ENCODE data around the gene CDH4.
"Not testable (repeated sequence)": the region's sequence is repeated elsewhere in the genome, so short reads cannot be mapped to it uniquely, and the experiment has no call there.

Gene CDH4

GRCh38 chr20:61477451-61477861 lies 225.4 kb downstream of the CDH4 start:
- no peak for DNase-seq

GRCh38 chr20:61478094-61478493 lies 226.0 kb downstream of the CDH4 start:
- no peak for DNase-seq

DNA sequence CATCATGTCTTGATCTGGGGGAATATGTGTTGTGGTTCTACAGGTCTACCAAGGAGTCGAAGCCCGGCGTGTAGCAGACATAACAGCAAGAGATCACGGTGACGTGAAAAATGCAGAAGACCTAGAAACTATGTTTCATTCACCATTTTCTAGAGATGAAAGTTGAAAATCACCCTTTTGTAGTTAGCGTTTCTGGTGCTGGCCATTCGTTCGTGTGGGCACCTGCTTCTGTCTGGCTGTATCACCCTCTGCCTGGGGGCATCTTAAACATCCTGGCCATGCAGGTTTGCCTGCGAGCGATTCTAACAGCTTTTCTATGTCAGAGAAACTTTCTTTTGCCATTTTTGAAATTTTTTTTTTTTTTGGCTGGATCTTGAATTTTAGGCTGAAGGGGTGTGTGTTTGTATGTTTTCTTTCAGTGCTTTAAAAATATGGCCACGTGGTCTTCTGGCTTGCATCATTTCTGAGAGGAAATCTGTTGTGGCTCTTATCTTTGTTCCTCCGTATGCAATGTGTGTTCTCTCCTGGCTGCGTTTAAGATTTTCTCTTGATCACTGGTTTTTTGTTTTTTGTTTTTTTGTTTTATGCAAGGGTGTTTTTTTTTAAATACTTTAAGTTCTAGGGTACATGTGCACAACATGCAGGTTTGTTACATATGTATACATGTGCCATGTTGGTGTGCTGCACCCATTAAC lies 226.7 kb downstream of the CDH4 start:
- no peak for DNase-seq

DNA sequence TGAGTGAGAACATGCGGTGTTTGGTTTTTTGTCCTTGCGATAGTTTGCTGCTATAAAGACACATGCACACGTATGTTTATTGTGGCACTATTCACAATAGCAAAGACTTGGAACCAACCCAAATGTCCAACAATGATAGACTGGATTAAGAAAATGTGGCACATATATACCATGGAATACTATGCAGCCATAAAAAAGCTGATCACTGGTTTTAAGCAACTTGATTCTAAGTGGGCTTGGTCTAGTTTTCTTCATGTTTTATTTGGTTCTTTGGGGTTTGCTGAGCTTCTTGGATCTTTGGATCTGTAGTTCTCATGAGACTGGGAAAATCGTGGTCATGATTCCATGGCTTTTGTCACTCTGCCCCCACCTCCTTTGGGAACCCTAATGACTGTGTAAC lies 227.4 kb downstream of the CDH4 start:
- not testable (repeated sequence) for DNase-seq

DNA sequence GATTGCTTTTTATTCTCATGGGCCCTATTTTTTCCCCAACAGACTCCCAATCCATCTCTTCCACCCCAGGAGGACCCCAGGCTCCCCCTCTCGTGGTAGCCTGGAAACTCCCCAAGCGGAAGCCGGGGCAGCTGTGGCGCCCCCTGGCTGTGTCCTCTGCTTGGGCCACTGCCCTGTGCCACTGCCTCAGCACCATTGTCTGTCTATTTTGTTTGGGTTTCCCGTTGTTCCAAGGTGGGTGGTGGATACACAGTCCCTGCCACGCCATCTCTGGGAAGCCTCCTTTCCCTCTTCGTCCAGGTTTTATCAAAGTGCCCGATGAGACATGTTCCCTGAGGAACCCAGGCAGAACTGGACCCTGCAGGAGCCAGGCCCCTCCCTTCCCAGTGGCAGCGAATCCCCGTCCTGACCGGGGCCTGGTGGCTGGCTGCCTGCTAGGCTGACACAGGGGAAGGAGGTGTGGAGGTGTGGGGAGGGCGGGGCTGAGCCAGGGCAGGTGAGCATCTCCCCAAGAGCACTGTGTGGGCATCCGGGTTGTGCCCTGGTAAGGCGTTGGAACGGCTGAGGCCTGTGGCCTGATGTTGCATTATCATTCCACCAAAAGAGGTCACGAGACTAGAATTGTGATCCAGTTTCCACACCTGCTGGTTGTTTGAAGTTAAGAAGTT lies 228.2 kb downstream of the CDH4 start:
- DNase-seq, result no peak

- no peak for DNase-seq
These were observed 230.2 kb downstream of the CDH4 start for GRCh38 chr20:61482056-61482887.

DNA sequence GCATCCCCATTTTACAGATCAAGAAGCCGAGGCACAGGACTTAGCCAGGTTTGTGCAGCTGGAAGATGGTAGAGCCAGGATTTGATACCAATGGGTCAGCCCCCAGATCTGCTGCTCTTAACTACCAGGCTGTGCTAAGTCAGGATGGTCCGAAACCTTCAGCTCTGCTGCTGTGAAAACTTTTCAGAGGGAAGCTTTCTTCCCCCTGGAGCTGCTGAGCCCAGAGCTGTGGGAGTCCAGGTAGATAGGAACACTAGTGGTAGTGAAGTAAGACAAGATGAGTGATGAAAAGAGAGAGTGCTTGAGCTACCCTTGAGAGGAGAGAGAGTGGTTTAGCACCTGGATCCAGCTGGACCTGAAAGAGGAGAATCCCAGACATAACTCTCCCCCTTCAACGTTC lies 230.8 kb downstream of the CDH4 start:
- no peak for DNase-seq

DNA sequence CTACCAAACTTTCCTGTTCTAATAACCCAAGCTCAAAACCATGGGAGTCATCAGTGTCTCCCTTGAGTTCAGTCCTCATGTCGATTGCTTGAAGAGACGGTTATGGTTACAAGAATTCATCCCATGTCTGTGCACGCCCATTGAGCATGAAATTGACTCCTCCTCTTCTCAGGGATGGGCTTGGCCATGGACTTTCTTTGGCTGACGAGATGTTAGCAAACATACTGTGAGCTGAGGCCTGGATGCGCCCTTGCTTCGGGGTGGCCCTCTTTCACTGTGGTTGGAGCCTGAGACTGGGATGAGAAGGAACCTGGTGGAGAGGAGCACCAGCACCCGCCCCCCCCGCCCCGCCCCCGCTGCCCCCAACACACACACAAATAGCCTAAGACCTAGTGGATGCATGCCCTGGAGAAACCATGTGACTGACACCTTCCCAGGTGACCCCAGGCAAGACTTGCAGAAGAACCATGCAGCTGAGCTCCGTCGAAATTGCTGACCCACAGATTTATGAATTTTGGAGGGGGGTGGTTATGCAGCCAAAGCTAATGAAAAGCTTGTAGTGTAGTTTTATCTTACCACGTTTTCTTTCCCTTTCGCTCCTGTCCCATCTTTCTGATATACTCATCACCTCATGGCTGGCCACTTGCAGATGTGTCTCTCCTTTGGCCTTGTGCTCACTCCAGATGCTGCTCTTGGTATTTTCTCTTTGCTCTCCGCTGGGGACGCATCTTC lies 231.4 kb downstream of the CDH4 start:
- no peak for DNase-seq

DNA sequence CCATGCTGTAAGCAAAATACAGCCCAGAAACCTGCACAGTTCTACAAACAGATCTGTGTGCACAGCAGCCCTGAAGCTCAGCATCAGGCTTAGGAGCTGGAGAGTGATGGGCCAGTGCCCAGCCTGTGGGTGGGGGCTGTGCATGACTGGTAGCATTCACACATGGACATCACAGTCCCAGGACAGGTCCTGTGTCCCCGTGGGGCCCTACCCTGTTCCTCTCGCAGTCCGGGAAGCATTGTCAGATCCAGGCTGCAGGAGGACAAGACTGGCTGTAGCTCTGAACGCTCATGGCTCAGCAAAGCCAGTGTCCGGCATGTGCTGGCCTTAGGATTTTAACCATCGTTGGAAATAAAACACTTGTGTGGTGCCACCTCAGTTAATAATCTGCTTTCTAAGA lies 234.1 kb downstream of the CDH4 start:
- no peak for DNase-seq

DNA sequence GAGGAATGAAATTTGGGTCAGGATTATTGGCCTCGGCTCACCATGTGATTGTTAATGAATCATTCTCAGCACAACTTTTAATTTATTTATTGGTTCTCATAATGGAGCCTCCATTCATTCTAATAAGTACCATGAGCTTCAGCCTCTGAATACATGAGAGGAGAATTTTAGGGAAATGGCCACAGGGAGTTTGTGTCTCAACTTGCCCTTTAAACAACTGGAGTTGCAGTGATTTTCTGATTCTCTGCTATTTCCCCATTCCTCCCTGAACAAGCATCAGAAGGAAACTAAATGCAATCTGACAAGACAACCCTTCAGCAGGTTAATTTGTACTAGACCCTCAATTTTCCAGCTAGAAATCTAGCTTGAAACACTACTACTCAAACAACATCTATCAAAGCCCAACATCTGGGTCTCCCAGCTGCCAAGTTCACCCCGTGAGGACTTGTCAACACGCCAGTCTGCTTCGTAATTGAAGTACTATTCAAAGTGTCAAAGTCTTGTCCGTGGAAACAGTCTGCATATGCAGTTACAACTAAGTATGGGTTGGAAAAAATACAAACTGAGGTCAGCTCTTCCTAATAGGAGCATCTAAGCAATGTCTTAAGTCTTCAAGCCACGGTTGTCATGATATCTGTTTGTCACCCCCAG lies 235.4 kb downstream of the CDH4 start:
- no peak for DNase-seq

DNA sequence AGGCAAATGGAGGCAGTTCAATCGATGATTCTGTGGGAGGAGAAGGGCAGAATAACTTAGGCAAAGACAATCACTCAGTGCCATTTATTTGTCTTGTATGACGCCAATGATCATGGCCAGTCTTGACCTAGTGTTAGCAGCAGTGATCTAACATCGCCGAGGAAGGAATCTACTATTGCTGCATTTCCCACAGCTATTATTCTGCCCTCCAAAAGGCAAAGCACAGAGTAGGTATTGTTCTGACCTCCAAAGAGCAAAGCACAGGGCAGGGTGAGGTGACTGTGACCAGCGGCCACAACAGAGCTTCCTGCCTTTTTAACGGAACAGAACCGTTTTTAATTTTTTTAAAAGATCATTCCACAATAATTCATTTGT lies 235.9 kb downstream of the CDH4 start:
- DNase-seq, result no peak

DNA sequence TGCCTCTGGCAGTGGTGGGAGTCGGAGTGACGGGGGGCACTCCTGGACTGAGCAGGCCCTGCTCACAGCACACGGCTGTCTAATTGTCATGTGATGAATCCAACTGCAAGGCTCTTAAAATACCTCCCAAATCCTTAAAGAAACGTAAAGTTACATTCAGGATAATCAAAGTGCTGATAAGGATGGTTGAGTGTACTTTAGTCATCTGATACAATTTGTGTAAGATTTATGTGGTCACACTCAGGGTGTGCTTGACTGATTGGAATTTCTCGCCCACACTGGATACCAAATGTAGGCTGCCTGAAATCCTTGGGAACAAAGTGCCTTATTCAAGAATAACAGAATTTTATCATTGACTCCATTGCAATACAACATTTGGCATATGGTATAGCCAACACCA lies 238.7 kb downstream of the CDH4 start:
- no peak for DNase-seq

GRCh38 chr20:61492065-61492464 lies 240.0 kb downstream of the CDH4 start:
- no peak for DNase-seq

DNA sequence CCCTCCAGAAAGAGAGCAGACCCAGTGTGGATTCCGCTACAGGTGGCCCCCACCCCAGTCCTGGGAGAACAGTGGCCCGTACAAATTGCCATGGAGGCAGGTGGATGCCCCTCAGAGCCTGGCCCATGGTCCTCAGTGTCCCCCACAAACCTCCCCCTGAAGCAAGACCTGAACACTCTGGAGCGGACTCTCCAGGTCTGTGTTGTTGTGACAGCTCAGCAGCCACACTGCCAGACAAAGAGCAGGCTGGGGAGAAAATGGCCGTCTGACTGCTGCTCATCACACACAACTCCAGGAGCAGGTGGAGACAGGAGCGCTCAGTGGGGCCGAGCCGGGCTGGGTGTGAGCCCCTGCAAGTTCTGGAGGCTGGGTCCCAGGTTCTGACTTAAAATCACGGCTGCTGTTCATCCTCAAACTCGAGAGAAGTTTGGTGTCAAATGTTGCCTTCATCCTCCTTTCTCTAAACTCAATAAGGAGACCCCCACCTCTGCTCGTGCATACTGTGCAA lies 241.8 kb downstream of the CDH4 start:
- DNase-seq, result no peak

GRCh38 chr20:61494763-61495575 lies 242.9 kb downstream of the CDH4 start:
- no peak for DNase-seq

DNA sequence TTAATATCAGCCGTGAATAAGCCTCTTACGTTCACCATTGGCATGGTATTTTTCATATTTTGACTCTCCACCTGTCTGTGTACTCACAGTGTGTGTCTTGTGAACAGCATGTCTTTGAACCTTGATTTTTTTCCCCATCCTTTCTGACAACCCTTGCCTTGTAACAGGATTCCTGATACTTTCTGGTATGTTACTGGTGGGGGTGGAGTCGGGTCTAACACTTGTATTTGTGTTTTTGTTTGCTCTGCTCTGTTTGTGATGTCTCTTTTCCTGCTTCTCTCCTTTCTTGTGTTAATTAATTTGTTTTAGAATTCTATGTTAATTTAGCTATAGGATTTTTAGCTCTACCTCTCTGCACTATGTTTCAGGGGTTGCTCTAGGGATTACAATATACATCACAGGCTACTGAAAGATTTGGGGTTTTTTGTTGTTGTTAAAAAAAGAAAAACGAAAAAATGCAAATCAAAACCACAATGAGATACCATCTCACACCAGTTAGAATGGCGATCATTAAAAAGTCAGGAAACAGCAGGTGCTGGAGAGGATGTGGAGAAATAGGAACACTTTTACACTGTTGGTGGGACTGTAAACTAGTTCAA lies 245.1 kb downstream of the CDH4 start:
- no peak for DNase-seq

GRCh38 chr20:61499859-61500554 lies 247.9 kb downstream of the CDH4 start:
- no peak for DNase-seq

DNA sequence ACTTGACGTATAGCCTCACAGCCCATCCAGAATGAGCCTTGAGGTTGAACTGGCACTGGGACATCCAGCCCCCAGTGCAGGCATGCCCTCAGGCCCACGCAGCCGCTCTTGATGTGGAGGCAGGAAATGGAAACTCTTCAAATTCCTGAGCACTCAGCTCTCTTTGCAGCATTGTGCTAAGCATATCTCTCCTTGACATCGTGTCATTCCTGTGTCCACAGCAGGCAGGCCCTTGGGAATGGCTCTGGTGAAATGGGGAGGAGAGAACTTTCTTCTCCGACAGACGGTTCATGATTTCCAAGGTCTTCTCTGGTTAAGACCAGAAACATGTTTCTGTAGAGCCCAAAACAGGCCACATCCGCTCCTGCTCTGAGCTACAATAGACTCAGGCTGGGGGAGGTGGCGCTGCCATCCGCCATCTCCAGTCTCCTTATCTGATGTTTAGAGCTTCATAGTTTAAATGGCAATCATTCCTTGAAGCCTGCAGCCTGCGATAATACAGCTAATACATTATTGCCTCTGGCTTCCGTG lies 248.8 kb downstream of the CDH4 start:
- DNase-seq, result no peak

- no peak for DNase-seq
These were observed 250.4 kb downstream of the CDH4 start for GRCh38 chr20:61502433-61502832.

DNA sequence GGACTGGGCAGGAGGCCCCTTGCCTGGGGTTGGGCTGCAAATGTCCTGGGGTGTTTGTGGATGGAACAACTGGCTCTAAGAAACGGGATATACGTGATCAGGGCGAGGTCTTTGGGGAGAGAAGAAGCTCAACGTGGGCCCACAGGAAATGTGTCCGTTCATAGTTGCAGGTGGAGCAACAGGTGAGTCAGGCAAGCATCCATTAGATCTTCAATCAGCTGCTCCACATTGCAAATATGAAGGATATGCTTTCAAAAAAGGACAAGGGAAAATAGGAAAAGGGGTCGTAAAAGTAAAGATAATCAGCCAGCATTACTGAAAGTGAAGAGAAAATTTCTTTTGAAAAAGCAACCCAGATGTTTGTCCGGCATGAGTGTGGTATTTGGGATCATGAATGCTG lies 251.0 kb downstream of the CDH4 start:
- no peak for DNase-seq

All from NCI-H2029 (cell line).